Activated naive CD8-positive, alpha-beta T cell treated with anti-CD3 and anti-CD28 coated beads, Interleukin-2, amount 50 U/mL, for 24 hours (primary cell): ENCODE measurements around the gene HOXB7.

Source experiments
- ATAC-seq: fragments of 150-1000 bp; cut with Tn5 transposase; one replicate; pipeline ENCODE4 v1.10.0; 2021
- DNase-seq: peaks from one replicate; pipeline ENCODE4 v3.0.0; 2021
- H3K27ac Mint-ChIP-seq: one replicate; pipeline ENCODE4 v1.8.0; 2021; ENCODE audit warnings: mild to moderate bottlenecking, mixed read lengths
- H3K27me3 Mint-ChIP-seq: one replicate; pipeline ENCODE4 v1.8.0; 2021; ENCODE audit warnings: mixed read lengths
- H3K36me3 Mint-ChIP-seq: one replicate; pipeline ENCODE4 v1.8.0; 2021; ENCODE audit warnings: low read depth, mixed read lengths
- H3K4me1 Mint-ChIP-seq: one replicate; pipeline ENCODE4 v1.8.0; 2021; ENCODE audit warnings: mixed read lengths
- H3K4me3 Mint-ChIP-seq: one replicate; pipeline ENCODE4 v1.8.0; 2021; ENCODE audit warnings: mild to moderate bottlenecking, moderate library complexity, mixed read lengths
- H3K9me3 Mint-ChIP-seq: one replicate; pipeline ENCODE4 v1.8.0; 2021; ENCODE audit warnings: mixed read lengths

The HOXB7 gene

DNA sequence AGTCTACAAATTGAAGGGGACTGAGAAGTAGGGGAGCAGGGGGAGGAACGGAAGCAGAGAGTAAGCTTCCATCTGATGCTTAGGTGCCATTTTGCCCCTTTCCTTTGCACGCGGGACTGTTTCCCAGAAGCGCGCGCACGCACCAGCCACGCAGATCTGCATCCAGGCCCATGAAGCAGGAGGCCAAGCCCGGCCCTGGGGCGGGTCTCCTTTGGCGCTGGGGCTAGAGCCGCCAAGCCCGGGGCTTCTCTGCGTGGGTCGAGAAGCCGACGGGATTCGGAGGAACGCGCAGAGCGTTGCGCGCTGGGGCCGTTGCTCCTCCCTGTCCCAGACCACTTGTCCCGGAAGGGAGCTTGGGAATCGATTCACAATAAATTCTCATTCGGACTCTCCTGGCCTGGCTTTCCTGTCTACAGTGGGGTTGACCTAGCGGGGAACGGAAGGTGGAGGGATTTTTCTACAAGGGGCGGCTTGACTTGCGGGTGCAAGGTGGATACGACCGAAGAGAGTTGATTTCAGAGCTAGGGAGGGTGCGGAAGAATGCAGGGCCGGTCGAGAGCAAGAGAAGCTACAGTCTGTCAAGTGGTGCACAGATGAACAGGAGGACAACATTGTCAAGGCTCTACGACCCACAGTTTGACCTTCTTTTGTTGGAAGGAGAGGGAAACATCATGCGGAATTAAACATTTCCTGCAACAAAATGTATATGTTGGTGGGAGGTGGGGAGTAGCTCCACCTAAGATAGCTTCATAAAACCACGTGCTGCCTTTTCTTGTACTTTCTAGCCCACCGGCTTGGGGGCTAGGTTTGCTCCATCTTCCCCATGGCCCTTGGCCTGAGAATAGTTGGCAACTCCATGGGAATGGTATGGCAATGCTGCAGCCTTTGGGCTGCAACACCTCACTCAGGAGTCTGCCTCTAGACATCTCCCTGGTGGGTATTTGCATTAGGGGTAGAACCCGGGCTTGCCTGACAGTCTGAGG lies 10.9 kb upstream of the HOXB7 start:
- no peak overlapping the region for H3K27ac Mint-ChIP-seq
- no peak overlapping the region for H3K4me3 Mint-ChIP-seq
- ATAC-seq (no peak), DNase-seq (no peak)
- H3K36me3 Mint-ChIP-seq: no peaks in the 10 kb centered on the region
- H3K27me3 Mint-ChIP-seq: peaks cover 83% of the 10 kb centered on the region
- H3K4me1 Mint-ChIP-seq: peaks cover 25% of the 10 kb centered on the region
- no peaks in the 10 kb centered on the region for H3K9me3 Mint-ChIP-seq

DNA sequence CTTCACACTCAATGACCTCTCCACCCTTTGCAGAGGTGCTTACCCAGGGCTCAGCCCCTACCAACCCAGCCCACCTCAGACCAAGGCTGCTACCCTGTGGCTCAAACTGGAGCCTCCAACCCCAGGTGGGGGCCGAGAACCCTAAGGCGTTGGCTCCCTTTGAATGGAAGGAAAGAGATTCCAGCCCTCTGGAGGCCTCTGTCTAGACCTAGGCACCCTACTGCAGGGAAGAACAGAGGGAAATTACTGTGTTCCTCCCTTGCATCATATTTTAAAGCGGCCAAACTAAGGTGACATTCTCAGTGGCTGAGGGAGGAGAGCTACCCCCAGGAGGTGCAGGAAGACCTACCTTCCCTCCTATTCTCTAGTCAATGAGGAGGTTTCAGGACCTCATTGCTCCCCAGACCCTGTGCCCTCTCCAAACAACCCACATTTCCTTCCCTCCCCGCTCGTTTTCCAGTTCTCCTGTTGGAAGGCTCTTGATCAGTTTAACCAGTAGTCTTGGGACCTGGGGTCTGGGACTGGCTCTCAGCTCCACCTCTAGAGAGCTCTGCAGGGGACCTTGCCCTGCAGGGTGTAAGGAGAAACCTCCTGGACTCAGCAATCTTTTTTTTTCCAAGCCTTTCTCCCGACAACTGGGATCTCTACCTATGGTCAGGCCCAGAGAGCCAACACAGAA lies 9.8 kb upstream of the HOXB7 start:
- ATAC-seq (no peak), DNase-seq (no peak)
- Mint-ChIP-seq H3K9me3 (no peaks in the 10 kb centered on the region), H3K4me1 (peaks cover 26% of the 10 kb centered on the region), H3K4me3 (no peak overlapping the region), H3K27ac (no peak overlapping the region), H3K27me3 (peaks cover 85% of the 10 kb centered on the region), H3K36me3 (no peaks in the 10 kb centered on the region)

DNA sequence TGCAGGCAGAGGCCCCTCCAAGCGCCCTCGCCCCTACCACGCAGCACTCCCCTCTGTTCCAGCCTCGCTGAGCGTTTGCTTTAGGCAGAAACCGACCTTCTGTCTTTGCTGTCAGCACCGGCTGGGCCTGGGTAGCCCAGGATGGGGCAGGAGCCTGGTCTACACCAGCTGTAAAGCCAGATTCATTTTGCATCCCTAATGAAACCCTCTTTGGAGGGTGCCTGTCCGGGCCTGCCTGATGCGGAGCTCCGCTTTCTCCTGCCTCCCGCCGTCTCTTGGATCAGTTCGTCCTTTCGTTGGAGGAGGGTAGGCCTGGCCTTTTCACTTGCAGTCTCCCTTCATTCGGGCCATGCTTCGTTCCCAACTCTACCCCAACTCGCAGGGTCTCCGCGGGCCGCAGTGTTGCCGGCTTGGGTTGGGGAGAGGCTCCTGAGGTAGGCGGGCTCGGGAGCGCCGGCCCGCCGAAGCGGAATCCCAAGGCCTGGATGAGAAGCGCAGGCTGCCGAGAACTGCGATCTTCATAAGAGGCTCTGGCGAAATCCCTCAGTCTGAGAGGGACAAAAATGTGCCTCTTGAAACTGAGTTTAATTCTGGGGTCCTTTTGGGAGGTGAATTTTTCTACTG lies 9.1 kb upstream of the HOXB7 start:
- DNase-seq: no peak
- no peak overlapping the region for H3K27ac Mint-ChIP-seq
- ATAC-seq: no peak
- peaks cover 89% of the 10 kb centered on the region for H3K27me3 Mint-ChIP-seq
- H3K36me3 Mint-ChIP-seq: no peaks in the 10 kb centered on the region
- H3K4me3 Mint-ChIP-seq: no peak overlapping the region
- H3K4me1 Mint-ChIP-seq: peaks cover 30% of the 10 kb centered on the region
- no peaks in the 10 kb centered on the region for H3K9me3 Mint-ChIP-seq

DNA sequence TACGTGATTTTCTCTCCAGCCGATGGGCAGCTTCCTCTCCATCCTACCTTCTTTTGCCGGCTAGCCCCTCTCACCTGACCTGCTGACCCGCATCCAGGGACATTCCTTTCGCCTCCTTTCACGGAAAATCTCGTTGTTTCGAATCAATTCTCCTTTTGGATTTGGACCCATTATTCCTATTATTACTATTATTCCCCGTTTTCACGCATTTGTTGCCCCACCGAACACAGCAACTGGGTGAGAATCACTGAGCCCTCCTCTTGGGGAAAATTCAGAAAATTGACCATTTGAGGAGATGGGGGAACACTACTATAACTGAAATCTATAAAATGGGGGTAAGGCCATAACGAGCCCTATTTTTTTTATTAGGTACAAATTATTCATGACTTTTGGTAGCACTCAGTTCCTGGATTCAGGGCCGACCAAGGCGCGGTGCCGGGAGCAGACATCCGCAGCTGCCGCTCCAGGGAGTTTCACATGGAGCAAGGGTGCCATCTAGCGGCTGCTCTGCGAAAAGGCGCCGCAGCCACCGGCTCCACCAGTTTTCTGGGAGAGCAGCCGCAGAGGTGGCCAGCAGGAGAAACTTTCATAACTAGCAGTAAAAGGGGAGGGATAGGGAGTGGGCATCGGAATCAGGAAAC lies 7.6 kb upstream of the HOXB7 start:
- Mint-ChIP-seq H3K4me1 (peaks cover 40% of the 10 kb centered on the region), H3K27ac (peak overlapping the region; percentile 13)
- peak; percentile 52 for ATAC-seq

DNA sequence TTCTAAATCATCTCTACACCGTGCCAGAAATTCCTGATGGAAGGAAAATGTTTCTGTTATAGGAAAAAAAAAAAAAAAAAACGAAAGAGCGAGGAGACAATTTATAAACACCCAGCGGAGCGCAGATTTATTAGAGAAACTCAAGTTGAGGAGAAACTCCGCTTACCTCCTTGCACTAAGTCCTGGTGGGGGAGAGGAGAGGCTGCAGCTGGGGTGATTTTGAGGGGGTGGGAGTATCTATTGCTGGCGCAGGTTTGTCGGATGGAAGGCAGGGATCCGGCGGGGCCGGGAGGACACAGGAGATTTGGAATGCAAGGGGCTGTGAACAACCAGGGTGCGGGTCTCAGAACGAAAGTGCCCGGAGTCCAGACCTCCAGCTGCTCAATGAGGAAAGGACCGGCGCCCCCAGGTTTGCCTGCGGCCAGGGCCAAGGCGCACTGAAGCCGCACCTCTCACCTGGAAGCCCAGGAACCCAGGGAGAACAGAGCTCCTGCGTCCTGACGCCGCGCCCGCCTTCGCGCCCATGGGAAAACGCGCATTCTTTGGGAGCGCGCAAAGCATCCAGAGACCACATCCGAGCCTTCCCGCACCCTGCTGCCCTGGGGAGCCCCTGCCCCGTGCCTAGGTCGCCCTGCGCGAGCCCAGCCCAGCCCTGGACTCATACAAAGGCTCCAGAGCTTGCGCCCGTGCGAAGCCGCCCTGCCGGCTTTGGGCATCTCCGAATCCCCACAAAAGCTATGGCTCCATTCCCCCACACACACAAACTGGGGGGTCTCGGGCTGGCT lies 6.8 kb upstream of the HOXB7 start:
- ATAC-seq (no peak), DNase-seq (no peak)
- no peak overlapping the region for H3K4me3 Mint-ChIP-seq
- no peak overlapping the region for H3K27ac Mint-ChIP-seq
- H3K9me3 Mint-ChIP-seq: no peaks in the 10 kb centered on the region
- peaks cover 88% of the 10 kb centered on the region for H3K27me3 Mint-ChIP-seq
- no peaks in the 10 kb centered on the region for H3K36me3 Mint-ChIP-seq
- H3K4me1 Mint-ChIP-seq: peaks cover 44% of the 10 kb centered on the region

More for the DNA sequence above, 7.6 kb upstream of the HOXB7 start:
- Mint-ChIP-seq H3K9me3 (no peaks in the 10 kb centered on the region), H3K36me3 (no peaks in the 10 kb centered on the region), H3K27me3 (peaks cover 91% of the 10 kb centered on the region), H3K4me3 (peak overlapping the region; percentile 15)
- peak; percentile 90 for DNase-seq

DNA sequence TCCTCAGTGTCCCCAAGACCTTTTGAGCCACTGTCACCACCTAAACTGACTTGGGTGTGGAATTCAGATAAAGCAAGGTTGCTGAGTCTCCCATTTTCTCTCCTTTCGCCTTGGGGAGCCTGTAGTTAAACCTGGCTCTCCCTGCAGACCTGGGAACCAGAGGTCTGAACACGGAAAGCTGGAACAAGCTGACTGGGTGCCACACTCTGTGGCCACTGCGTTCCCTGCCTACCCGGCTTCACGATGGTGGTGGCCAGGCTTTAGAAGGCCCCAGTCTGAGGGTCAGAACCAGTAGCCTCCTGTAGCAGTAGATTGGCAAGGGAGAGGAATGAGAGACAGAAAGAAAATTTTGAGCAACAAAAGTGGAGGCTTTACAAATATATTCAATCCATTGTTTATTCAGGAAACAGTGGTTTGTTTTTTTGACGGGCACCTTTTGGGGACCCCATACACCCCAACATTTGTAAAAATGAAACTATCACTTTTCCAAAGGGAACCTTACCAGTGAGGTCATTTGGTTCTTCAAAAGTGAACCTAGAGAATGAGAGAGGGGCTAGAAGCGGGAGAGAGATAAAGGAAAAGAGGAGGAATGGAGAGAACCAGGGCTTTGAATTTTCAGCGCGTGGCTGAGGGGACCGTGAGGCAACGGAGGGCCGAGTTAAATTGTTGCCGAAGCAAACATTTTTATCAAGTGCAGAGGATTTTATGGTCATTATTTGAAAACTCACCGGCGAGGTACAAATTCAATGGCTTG lies 6.1 kb upstream of the HOXB7 start:
- Mint-ChIP-seq H3K9me3 (no peaks in the 10 kb centered on the region), H3K4me1 (peaks cover 48% of the 10 kb centered on the region), H3K36me3 (no peaks in the 10 kb centered on the region), H3K4me3 (no peak overlapping the region), H3K27ac (no peak overlapping the region), H3K27me3 (peaks cover 85% of the 10 kb centered on the region)
- ATAC-seq (no peak), DNase-seq (no peak)

DNA sequence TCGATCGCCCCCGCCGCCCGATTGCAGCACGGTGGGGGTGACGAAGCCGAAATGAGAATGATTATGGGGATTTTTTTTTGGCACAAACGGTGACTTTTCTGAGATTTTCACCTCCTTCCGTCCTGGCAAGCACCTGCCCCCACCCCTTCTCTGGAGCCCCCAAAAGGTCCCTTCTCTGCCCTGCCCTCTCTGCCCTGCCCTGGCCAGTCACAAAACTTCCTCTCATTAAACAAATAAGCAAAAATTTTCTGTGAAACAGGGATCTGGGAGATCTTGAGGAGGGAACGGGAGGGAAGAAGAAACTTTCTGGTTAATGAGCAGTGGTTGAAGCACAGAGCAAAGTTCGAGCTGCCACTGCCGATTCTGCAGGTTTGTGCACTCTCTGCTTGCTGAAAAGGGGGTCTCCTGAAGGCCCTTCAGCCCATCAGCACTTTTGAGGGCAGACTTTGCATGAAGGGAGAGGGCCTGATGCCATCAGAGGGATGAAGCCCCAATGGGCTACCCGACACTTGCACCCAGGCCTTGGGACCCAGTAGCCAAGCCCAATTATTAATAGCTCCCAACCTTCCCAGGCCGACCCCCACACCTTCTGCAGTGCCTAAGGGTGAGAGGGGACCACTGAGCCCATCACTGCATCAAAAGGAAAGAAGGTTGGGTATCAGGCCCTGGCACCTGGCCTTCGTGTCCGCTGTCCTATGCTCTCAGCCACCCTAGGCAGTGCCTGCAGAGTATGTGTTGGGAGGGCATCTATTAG lies 5.3 kb upstream of the HOXB7 start:
- DNase-seq (no peak), ATAC-seq (no peak)
- peaks cover 55% of the 10 kb centered on the region for H3K4me1 Mint-ChIP-seq
- H3K4me3 Mint-ChIP-seq: no peak overlapping the region
- no peaks in the 10 kb centered on the region for H3K36me3 Mint-ChIP-seq
- H3K27ac Mint-ChIP-seq: no peak overlapping the region
- no peaks in the 10 kb centered on the region for H3K9me3 Mint-ChIP-seq
- peaks cover 84% of the 10 kb centered on the region for H3K27me3 Mint-ChIP-seq

DNA sequence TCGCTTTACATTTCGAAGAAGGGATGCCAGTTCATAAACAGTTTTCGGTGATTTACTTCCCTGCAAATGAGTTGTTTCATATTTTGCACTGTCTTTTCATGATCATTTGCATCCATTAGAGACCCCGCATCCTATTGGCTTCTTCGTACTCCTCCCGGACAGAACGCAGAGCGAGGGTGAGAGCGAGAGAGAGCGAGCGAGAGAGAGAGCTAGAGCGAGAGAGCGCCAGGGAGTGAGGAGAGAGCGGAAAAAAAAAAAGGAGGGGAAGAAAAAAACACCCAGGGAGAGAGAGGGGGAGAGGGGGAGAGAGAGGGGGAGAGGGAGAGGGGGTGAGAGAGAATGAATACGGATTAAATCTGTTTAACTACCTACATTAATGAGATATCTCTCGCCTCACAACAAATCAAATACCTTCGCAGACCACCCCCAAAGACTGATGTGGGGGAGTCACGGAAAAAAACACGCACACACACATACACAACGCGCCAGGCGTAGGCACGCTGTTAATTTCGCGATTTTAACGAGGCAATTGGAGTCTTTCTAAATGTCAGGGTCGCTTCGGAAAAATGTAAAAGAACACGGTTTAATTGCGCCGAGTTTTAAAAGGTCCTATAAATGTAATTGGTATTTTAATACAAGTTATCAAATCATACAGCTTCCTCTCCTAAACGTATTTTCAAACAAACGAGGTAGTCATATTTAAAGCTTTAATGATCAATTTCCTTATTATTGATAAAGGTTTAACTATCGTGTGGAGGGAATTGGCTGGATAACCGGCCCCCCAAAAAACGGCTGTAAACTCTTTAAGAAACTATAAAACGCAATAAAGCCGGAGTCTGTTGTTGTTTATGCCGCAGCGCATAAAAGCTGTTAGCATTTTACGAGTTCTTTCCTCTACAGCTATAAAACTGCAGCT lies 4.5 kb upstream of the HOXB7 start, which contains the start of gene HOXB8:
TSS of gene HOXB8 (minus strand) at position 246 of the 916 bp plus-strand sequence. CDS start 588 bp downstream, outside the sequence.
- Mint-ChIP-seq H3K27me3 (peaks cover 81% of the 10 kb centered on the region), H3K4me1 (peaks cover 61% of the 10 kb centered on the region), H3K27ac (no peak within 1 kb of the TSS)

DNA sequence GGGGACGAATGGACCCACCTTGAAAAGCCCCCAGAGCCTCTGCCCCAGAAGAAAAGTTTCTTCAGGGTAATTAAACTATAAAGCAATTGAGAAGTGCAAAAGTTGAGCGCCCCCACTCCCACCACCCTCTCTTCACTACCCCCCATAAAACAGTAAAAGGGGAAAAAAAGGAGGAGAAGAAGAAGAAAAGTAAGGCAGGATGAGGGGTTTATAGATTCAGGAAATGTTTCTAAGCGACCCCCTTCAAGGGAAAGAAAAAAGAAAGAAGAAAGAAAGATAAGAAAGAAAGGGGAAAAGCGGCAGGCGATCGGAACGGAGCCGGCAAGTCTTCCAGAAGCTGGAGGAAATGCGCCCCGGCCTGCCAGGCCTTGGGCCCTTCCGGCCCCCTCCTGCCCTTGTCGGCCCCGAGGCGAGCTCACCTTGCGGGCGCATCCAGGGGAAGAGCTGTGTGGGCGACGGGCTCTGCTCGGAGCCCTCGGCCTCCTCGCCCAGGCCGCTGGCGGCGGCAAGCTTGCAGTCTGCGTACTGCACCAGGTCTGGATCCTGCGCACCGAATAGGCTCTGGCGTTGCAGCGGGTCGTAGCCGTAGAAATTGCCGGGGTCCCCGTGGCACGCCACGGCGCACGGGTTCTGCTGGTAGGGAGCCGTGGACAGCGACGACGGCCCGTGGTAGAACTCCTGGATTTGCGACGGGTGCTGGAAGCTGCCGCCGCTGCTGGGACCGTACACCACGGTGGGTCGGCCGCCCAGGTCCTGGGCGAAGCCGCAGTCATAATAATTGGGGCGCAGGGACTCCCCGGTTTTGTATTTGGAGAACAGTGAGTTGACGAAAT lies 3.3 kb upstream of the HOXB7 start:
- peaks cover 80% of the 10 kb centered on the region for H3K27me3 Mint-ChIP-seq
- H3K4me3 Mint-ChIP-seq: peak overlapping the region; percentile 38
- no peak overlapping the region for H3K27ac Mint-ChIP-seq
- DNase-seq (no peak), ATAC-seq (peak; percentile 41)
- H3K9me3 Mint-ChIP-seq: no peaks in the 10 kb centered on the region
- H3K36me3 Mint-ChIP-seq: no peaks in the 10 kb centered on the region
- peaks cover 58% of the 10 kb centered on the region for H3K4me1 Mint-ChIP-seq

More for the DNA sequence above, 4.5 kb upstream of the HOXB7 start, which contains the start of gene HOXB8:
- ATAC-seq (no peak), DNase-seq (no peak)
- Mint-ChIP-seq H3K36me3 (no peaks in the 10 kb centered on the region), H3K4me3 (peak within 1 kb of the TSS; percentile 38), H3K9me3 (no peaks in the 10 kb centered on the region)

DNA sequence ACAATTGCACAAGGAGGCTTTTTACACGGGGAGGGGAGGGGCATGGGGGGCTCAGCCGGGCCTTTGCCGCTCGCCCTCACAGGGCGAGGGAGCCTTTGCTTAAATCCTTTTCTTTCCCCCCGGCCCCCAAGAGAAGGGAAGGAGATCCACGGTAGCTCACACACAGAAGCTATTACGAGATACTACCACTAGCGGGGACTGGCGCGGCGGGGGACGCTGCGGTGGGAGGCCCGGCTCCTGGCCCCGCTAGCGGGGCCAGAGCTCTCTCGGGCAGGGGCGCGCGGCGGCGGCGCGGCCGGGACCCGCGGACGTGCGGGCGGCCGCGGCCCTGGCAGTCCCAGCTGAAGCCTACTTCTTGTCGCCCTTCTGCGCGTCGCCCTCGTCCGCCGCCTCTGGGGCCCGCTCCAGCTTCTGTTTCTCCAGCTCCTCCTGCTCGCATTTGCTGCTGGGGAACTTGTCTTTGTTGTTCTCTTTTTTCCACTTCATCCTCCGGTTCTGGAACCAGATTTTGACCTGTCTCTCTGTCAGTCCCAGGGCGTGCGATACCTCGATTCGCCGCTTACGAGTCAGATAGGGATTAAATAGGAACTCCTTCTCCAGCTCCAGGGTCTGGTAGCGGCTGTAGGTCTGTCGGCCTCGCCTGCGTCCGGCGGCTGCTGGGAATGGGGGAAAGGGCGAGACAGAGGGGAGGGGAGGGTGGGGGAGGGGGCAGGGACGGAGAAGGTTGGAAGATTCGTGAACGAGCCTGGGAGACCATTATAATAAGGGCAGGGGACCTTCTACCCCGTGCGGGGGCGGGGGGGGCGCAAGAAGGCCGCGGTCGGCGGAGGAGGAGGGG lies 2.3 kb upstream of the HOXB7 start:
- peaks cover 78% of the 10 kb centered on the region for H3K27me3 Mint-ChIP-seq
- H3K4me1 Mint-ChIP-seq: peaks cover 48% of the 10 kb centered on the region
- no peaks in the 10 kb centered on the region for H3K36me3 Mint-ChIP-seq
- no peak for DNase-seq
- H3K4me3 Mint-ChIP-seq: peak overlapping the region; percentile 70
- ATAC-seq: peak; percentile 35
- no peak overlapping the region for H3K27ac Mint-ChIP-seq
- H3K9me3 Mint-ChIP-seq: no peaks in the 10 kb centered on the region
